HepG2 (cell line): ENCODE results near the gene FBXO10. TPM values are rescaled to one million over a fixed set of nuclear protein-coding genes. Genes with fewer than 3 reads are reported as not detected.

Experiments used
- BCLAF1 ChIP-seq: fragments of 450-650 bp; IDR thresholded peaks from 2 replicates; pipeline ENCODE4 v1.6.1; 2017; ENCODE audit warnings: mild to moderate bottlenecking
- FIP1L1 ChIP-seq: fragments of 200-400 bp; formaldehyde crosslinking; IDR thresholded peaks from 2 replicates; pipeline ENCODE4 v1.6.1; 2018; ENCODE audit warnings: low read depth, mild to moderate bottlenecking, low read length, moderate library complexity, borderline replicate concordance; ENCODE audit not compliant: insufficient read depth
- HES4 ChIP-seq: sonication (generic); formaldehyde crosslinking; IDR thresholded peaks from 2 replicates; pipeline ENCODE4 v1.9.0; 2021; ENCODE audit warnings: mild to moderate bottlenecking, missing genetic modification reagents, borderline replicate concordance
- HOXA5 ChIP-seq: sonication (generic); formaldehyde crosslinking; IDR thresholded peaks from 2 replicates; pipeline ENCODE4 v1.4.0; 2020; ENCODE audit warnings: missing genetic modification reagents
- MTA3 ChIP-seq: sonication (generic); formaldehyde crosslinking; IDR thresholded peaks from 2 replicates; pipeline ENCODE4 v1.4.0; 2020; ENCODE audit warnings: missing genetic modification reagents
- NPAS2 ChIP-seq: sonication (generic); formaldehyde crosslinking; IDR thresholded peaks from 2 replicates; pipeline ENCODE4 v1.8.0; 2022; ENCODE audit warnings: mild to moderate bottlenecking, missing genetic modification reagents, borderline replicate concordance
- PAX8 ChIP-seq: sonication (generic); formaldehyde crosslinking; IDR thresholded peaks from 2 replicates; pipeline ENCODE4 v1.8.0; 2022; ENCODE audit warnings: mild to moderate bottlenecking, missing genetic modification reagents, borderline replicate concordance
- SAFB2 ChIP-seq: sonication (generic); formaldehyde crosslinking; IDR thresholded peaks from 2 replicates; pipeline ENCODE4 v1.5.1; 2020; ENCODE audit warnings: missing genetic modification reagents, low read depth, mild to moderate bottlenecking, borderline replicate concordance
- TEF ChIP-seq: sonication (generic); formaldehyde crosslinking; IDR thresholded peaks from 2 replicates; pipeline ENCODE4 v1.5.0; 2020; ENCODE audit warnings: missing genetic modification reagents
- ZBTB2 ChIP-seq: sonication (generic); formaldehyde crosslinking; IDR thresholded peaks from 2 replicates; pipeline ENCODE4 v1.8.0; 2022; ENCODE audit warnings: low read depth, missing genetic modification reagents
- ZMYM4 ChIP-seq: sonication (generic); formaldehyde crosslinking; IDR thresholded peaks from 2 replicates; pipeline ENCODE4 v1.8.1; 2023; ENCODE audit warnings: mild to moderate bottlenecking, missing genetic modification reagents
- ZNF333 ChIP-seq: sonication (generic); formaldehyde crosslinking; IDR thresholded peaks from 2 replicates; pipeline ENCODE4 v1.4.0; 2020; ENCODE audit warnings: mild to moderate bottlenecking, missing genetic modification reagents, borderline replicate concordance
- ZNF512B ChIP-seq: sonication (generic); formaldehyde crosslinking; IDR thresholded peaks from 2 replicates; pipeline ENCODE4 v1.5.1; 2020; ENCODE audit warnings: missing genetic modification reagents, mild to moderate bottlenecking, borderline replicate concordance
- ZNF549 ChIP-seq: sonication (generic); formaldehyde crosslinking; IDR thresholded peaks from 2 replicates; pipeline ENCODE4 v1.5.0; 2020; ENCODE audit warnings: missing genetic modification reagents
- polyA plus RNA-seq, 8 experiments: library from polyadenylated mRNA; depleted of rRNA in 3 of 8; stranded (reverse) in 7 of 8; unstranded in 1 of 8; fragments of >200 nt; fragmentation: Illumina TruSeq in 4 of 8; extraction: Trizol in 4 of 8; gene quantifications; 2 replicates each; pipeline versions ENCODE4 v1.2.1 to v1.2.3, GENCODE V29; 2011 to 2016; ENCODE audit warnings: low read depth in 4 of 8, missing spikeins in 1 of 8, mixed read lengths in 1 of 8; ENCODE audit not compliant: insufficient read depth in 1 of 8
- total RNA-seq, 5 experiments: library from RNA; depleted of rRNA; stranded (reverse); fragments of >200 nt; fragmentation: Illumina TruSeq; extraction: Trizol; gene quantifications; 2 replicates each; pipeline ENCODE4 v1.2.3, GENCODE V29; 2016; ENCODE audit warnings: low read depth in 1 of 5
- TF ChIP-seq, protein P1 (sequence below): sonication (generic); formaldehyde crosslinking; IDR thresholded peaks from 2 replicates; pipeline ENCODE4 v1.5.0; 2020; ENCODE audit warnings: mild to moderate bottlenecking, missing genetic modification reagents, borderline replicate concordance

The FBXO10 gene
- total and polyA plus RNA-seq, 2 of the 13 experiments (the other 11 are each of a cell fraction or from before 2014, with no cell fraction given), result 3.1 to 5.1 TPM

GRCh38 chr9:37592108-37592951 is 16.1 kb upstream of the FBXO10 start, which contains the start of gene TOMM5 (continued):
- TF ChIP-seq SAFB2 (CRISPR knock-in tag) (peak; percentile 90; the same call in 1 of the 2 replicates), HES4 (CRISPR knock-in tag) (peak; percentile 96), ZMYM4 (peak; percentile 69; the same call in 1 of the 2 replicates), FIP1L1 (no peak), NPAS2 (no peak), ZBTB2 (CRISPR knock-in tag) (peak; percentile 46; the same call in 1 of the 2 replicates), PAX8 (no peak), BCLAF1 (no peak), ZNF549 (CRISPR knock-in tag) (no peak), MTA3 (CRISPR knock-in tag) (no peak), TEF (CRISPR knock-in tag) (no peak), ZNF512B (CRISPR knock-in tag) (no peak), HOXA5 (CRISPR knock-in tag) (peak; percentile 75; the same call in 1 of the 2 replicates), ZNF333 (CRISPR knock-in tag) (peak; percentile 77; the same call in 1 of the 2 replicates)
- TF ChIP-seq, protein P1, sequence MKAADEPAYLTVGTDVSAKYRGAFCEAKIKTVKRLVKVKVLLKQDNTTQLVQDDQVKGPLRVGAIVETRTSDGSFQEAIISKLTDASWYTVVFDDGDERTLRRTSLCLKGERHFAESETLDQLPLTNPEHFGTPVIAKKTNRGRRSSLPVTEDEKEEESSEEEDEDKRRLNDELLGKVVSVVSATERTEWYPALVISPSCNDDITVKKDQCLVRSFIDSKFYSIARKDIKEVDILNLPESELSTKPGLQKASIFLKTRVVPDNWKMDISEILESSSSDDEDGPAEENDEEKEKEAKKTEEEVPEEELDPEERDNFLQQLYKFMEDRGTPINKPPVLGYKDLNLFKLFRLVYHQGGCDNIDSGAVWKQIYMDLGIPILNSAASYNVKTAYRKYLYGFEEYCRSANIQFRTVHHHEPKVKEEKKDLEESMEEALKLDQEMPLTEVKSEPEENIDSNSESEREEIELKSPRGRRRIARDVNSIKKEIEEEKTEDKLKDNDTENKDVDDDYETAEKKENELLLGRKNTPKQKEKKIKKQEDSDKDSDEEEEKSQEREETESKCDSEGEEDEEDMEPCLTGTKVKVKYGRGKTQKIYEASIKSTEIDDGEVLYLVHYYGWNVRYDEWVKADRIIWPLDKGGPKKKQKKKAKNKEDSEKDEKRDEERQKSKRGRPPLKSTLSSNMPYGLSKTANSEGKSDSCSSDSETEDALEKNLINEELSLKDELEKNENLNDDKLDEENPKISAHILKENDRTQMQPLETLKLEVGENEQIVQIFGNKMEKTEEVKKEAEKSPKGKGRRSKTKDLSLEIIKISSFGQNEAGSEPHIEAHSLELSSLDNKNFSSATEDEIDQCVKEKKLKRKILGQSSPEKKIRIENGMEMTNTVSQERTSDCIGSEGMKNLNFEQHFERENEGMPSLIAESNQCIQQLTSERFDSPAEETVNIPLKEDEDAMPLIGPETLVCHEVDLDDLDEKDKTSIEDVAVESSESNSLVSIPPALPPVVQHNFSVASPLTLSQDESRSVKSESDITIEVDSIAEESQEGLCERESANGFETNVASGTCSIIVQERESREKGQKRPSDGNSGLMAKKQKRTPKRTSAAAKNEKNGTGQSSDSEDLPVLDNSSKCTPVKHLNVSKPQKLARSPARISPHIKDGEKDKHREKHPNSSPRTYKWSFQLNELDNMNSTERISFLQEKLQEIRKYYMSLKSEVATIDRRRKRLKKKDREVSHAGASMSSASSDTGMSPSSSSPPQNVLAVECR (CRISPR knock-in tag), result peak; percentile 96
